Measurements from ENCODE around the gene ATP6V1E1. TPM values are rescaled to one million over a fixed set of nuclear protein-coding genes. Genes with fewer than 3 reads are reported as not detected.
A peak's percentile ranks its signal among the peaks of the same experiment; 100 is the strongest.
"Not testable (repeated sequence)": the region's sequence is repeated elsewhere in the genome, so short reads cannot be mapped to it uniquely, and the experiment has no call there.

The ATP6V1E1 gene
- total and polyA plus RNA-seq, 2 of the 13 experiments (the other 11 are each of a cell fraction or from before 2014, with no cell fraction given), result 69.3 to 90.9 TPM

GRCh38 chr22:17566016-17566687 is 62.4 kb downstream of the ATP6V1E1 start:
- DNase-seq (ENCODE audit: low spot score); H2AFZ ChIP-seq (ENCODE audit: low read length); in situ Hi-C loops (cut with HindIII; ENCODE audit: extremely low pct_ligation_motif_present, low pct_unique_long_range_greater_than_20kb); H3K9me3 ChIP-seq (ENCODE audit: low read length); BruUV-seq (replicated peaks); intact Hi-C loops (cut with micrococcal nuclease; ENCODE audit: unreplicated experiment); ATAC-seq; H3K4me2 ChIP-seq (ENCODE audit: low read depth, low read length); H3K4me3 ChIP-seq (replicated peaks in 1 of 3; ENCODE audit: insufficient read depth in 1 of 3, low read depth in 2 of 3, low read length in 3 of 3); CTCF ChIA-PET (ENCODE audit: low intra/inter-chr PET ratio, low total read pairs); H4K20me1 ChIP-seq (ENCODE audit: insufficient read depth, low read length); FAIRE-seq; H3K9ac ChIP-seq (ENCODE audit: insufficient read depth, low read depth, low read length); H3K79me2 ChIP-seq (ENCODE audit: insufficient read depth, low read length); H3K36me3 ChIP-seq (replicated peaks in 1 of 2; ENCODE audit: control insufficient read depth in 1 of 2, insufficient read depth in 2 of 2, low read length in 2 of 2); POLR2A ChIA-PET; H3K27ac ChIP-seq (ENCODE audit: extremely low read length, insufficient read depth, low read length): not testable (repeated sequence)
- peak; percentile 49; the same call in 1 of the 2 replicates for TF ChIP-seq CEBPB (IDR thresholded peaks at IDR 0.05; ENCODE audit: borderline replicate concordance, low read depth, low read length)
- Histone ChIP-seq H3K4me1 (ENCODE audit: insufficient read depth, low read length) (peaks cover 48% of the 10 kb centered on the region), H3K27me3 (ENCODE audit: control insufficient read depth in 1 of 2, insufficient read depth in 2 of 2, low read length in 2 of 2) (peaks cover 4 to 12% of the 10 kb centered on the region in 2 experiments; a peak in 4 of 5 replicates)
- 57% methylated on average over 19 of the region's 19 CpGs for WGBS (ENCODE audit: low lambda C conversion rate)

- CTCF ChIA-PET (ENCODE audit: low intra/inter-chr PET ratio, low total read pairs), result no interaction called here
- TF ChIP-seq GMEB2 (CRISPR knock-in tag; IDR thresholded peaks at IDR 0.05; ENCODE audit: low read depth) (no peak), FOXJ3 (CRISPR knock-in tag; IDR thresholded peaks at IDR 0.05; ENCODE audit: borderline replicate concordance) (no peak), ZNF615 (CRISPR knock-in tag; IDR thresholded peaks at IDR 0.05; ENCODE audit: borderline replicate concordance) (no peak), LCORL (IDR thresholded peaks at IDR 0.05) (no peak), LCORL (CRISPR knock-in tag; IDR thresholded peaks at IDR 0.05) (no peak), POLR2AphosphoS2 (IDR thresholded peaks at IDR 0.05; ENCODE audit: low read depth, low read length) (no peak), TFDP2 (CRISPR knock-in tag; IDR thresholded peaks at IDR 0.05) (no peak)
- H3K4me2 ChIP-seq (ENCODE audit: low read depth, low read length), result peak overlapping the region; percentile 78; the same call in 1 of the 2 replicates
- ATAC-seq (no peak), FAIRE-seq (no peak), DNase-seq (ENCODE audit: low spot score) (no peak)
- no peak overlapping the region for H2AFZ ChIP-seq (ENCODE audit: low read length)
- H3K9ac ChIP-seq (ENCODE audit: insufficient read depth, low read depth, low read length), result no peak overlapping the region
- WGBS (ENCODE audit: low lambda C conversion rate), result 66% methylated on average over 11 of the region's 11 CpGs
- H3K79me2 ChIP-seq (ENCODE audit: insufficient read depth, low read length), result no peaks in the 10 kb centered on the region
- no peak overlapping the region for H3K4me3 ChIP-seq (replicated peaks in 1 of 3; ENCODE audit: insufficient read depth in 1 of 3, low read depth in 2 of 3, low read length in 3 of 3)
- intact Hi-C loops (cut with micrococcal nuclease; ENCODE audit: unreplicated experiment), result no loop called here
- in situ Hi-C loops (cut with HindIII; ENCODE audit: extremely low pct_ligation_motif_present, low pct_unique_long_range_greater_than_20kb), result no loop called here
- H3K4me1 ChIP-seq (ENCODE audit: insufficient read depth, low read length), result peaks cover 29% of the 10 kb centered on the region
- BruUV-seq (replicated peaks), result no TSS peak
- POLR2A ChIA-PET, result interaction anchor here (1.5 kb wide), 1 partner anchor 514 kb away, joined by 3 read pairs; the partner anchor contains the start of gene PEX26
- H3K9me3 ChIP-seq (ENCODE audit: low read length), result no peaks in the 10 kb centered on the region
- H4K20me1 ChIP-seq (ENCODE audit: insufficient read depth, low read length), result no peaks in the 10 kb centered on the region
- no peaks in the 10 kb centered on the region; a peak in 1 of 5 replicates for H3K27me3 ChIP-seq (ENCODE audit: control insufficient read depth in 1 of 2, insufficient read depth in 2 of 2, low read length in 2 of 2)
- no peaks in the 10 kb centered on the region for H3K36me3 ChIP-seq (replicated peaks in 1 of 2; ENCODE audit: control insufficient read depth in 1 of 2, insufficient read depth in 2 of 2, low read length in 2 of 2)
- no peak overlapping the region for H3K27ac ChIP-seq (ENCODE audit: extremely low read length, insufficient read depth, low read length)
Observed at GRCh38 chr22:17563936-17564391, 64.6 kb downstream of the ATP6V1E1 start.

Measured in HepG2 (cell line).